HG02973 (cell line): ENCODE results near the gene AMZ1.

Experiments
- ATAC-seq: cut with Tn5 transposase; IDR thresholded peaks from one replicate; pipeline ENCODE4 v1.9.1; 2021; ENCODE audit warnings: moderate library complexity; ENCODE audit not compliant: unreplicated experiment

The AMZ1 gene

GRCh38 chr7:2764621-2765020 lies 76.6 kb downstream of the AMZ1 start:
- ATAC-seq = no peak
